Pulmonary artery endothelial cell (primary cell): ENCODE measurements around the gene ARRB1. TPM values are rescaled to one million over a fixed set of nuclear protein-coding genes. Genes with fewer than 3 reads are reported as not detected.
A peak's percentile ranks its signal among the peaks of the same experiment; 100 is the strongest.
"Not testable (repeated sequence)": the region's sequence is repeated elsewhere in the genome, so short reads cannot be mapped to it uniquely, and the experiment has no call there.

Source experiments
- DNase-seq: peaks from one replicate; pipeline ENCODE4 v3.0.0-alpha.2; 2011; ENCODE audit warnings: low read depth, low spot score
- total RNA-seq: library from RNA; depleted of rRNA; stranded (reverse); fragments of >200 nt; gene quantifications from 2 replicates; pipeline ENCODE4 v1.2.3, GENCODE V29; 2014

Gene ARRB1
- total RNA-seq, 1 donor from 2014 or later, result 94.5 TPM

GRCh38 chr11:75344186-75344585 lies 7.3 kb downstream of the ARRB1 start:
- DNase-seq, result no peak

DNA sequence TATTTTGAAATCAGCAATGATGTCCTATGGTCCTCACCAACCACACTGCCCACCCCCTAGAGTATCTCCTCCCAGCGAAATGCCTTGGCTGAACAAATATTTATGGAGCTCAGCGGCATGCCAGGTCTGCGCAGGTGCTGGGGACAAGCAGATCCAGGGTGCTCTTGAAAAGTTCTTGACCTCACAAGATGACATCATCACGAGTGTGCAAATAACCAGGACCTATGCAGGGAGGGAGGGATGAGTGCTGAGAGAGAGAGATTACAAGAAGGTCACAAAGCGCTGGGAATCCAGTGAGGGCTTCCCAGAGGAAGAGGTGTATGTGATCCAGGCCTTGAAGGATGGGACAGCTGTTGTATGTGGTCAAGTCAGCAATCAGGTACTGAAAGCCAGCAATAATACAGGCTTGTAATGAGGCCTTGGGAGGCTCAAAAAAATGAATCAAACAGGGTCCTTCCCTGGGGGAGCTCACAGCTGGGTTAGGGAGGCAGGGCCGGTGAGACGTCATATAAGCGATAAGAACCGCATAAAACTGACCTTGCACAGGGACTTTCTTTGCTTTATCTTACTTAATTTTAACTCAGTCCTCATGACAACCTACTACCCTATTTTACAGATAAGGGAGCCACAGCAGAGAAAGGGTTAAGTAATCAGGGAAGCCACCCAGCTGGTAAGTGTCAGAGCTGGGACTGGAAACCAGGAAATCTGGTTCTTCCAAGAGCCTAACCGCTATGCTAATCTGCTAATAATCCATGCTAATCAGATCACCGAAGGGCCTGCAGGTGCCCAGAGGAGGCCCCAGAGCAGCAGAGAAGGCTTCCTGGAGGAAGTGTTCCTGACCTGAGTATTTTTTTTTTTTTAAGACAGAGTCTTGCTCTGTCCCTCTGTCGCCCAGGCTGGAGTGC lies 8.2 kb downstream of the ARRB1 start:
- no peak for DNase-seq

- DNase-seq, result no peak
These were observed 9.1 kb downstream of the ARRB1 start for GRCh38 chr11:75342231-75342918.

GRCh38 chr11:75341612-75342011 lies 9.8 kb downstream of the ARRB1 start:
- no peak for DNase-seq

- no peak for DNase-seq
These were observed 11.6 kb downstream of the ARRB1 start for GRCh38 chr11:75339685-75340409.

- DNase-seq, result no peak
These were observed 12.8 kb downstream of the ARRB1 start for GRCh38 chr11:75338516-75339208.

GRCh38 chr11:75337195-75337654 lies 14.2 kb downstream of the ARRB1 start:
- DNase-seq, result no peak

- DNase-seq, result no peak
These were observed 16.5 kb downstream of the ARRB1 start for GRCh38 chr11:75334976-75335375.

GRCh38 chr11:75334402-75334891 lies 17.0 kb downstream of the ARRB1 start:
- no peak for DNase-seq

DNA sequence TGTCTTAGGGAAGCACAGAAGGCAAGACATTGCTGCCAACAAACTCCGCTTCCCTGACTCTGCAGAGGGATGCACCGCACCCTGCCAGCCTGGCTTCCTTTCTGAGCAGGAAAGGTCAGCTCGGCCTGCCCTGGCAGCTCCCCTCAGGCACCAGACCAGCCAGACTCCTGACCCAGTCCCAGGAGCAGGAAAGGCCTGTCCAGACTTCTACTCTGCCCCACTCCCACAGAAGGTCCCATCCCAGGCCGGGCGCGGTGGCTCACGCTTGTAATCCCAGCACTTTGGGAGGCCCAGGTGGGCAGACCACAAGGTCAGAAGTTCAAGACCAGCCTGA lies 17.7 kb downstream of the ARRB1 start:
- DNase-seq, result no peak

GRCh38 chr11:75333022-75333806 lies 18.2 kb downstream of the ARRB1 start:
- DNase-seq, result no peak

DNA sequence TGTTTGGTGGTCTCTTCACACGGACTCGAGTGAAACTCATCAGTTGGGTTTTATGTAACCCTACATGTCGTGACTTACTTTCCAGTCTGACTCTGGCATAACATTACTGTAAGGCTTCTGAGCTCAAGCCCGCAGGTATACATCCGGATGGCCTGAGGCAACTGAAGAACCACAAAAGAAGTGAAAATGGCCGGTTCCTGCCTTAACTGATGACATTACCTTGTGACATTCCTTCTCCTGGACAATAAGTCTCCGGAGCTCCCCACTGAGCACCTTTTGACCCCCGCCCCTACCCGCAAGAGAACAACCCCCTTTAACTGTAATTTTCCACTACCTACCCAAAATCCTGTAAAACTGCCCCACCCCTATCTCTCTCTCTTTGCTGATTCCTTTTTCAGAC lies 19.7 kb downstream of the ARRB1 start:
- DNase-seq, result not testable (repeated sequence)

DNA sequence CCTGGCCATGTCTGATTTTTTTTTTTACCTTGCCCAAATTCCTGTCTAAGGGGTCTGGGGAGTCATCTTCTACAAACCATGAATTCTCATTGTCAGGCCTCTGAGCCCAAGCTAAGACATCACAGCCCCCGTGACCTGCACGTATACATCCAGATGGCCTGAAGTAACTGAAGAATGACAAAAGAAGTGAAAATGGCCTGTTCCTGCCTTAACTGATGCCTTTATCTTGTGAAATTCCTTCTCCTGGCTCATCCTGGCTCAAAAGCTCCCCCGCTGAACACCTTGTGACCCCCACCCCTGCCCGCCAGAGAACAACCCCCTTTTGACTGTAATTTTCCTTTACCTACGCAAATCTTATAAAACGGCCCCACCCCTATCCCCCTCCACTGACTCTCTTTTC lies 20.2 kb downstream of the ARRB1 start:
- not testable (repeated sequence) for DNase-seq

GRCh38 chr11:75330886-75331285 lies 20.6 kb downstream of the ARRB1 start:
- not testable (repeated sequence) for DNase-seq

- no peak for DNase-seq
These were observed 21.2 kb downstream of the ARRB1 start for GRCh38 chr11:75330291-75330690.

GRCh38 chr11:75328426-75329277 lies 22.8 kb downstream of the ARRB1 start:
- DNase-seq, result no peak

- no peak for DNase-seq
These were observed 25.0 kb downstream of the ARRB1 start for GRCh38 chr11:75326439-75326810.

- DNase-seq, result peak; percentile 88
These were observed 25.6 kb downstream of the ARRB1 start for GRCh38 chr11:75325713-75326438.

GRCh38 chr11:75324740-75325139 lies 26.7 kb downstream of the ARRB1 start:
- no peak for DNase-seq
